ENCODE results near the gene CD300A. TPM values are rescaled to one million over a fixed set of nuclear protein-coding genes. Genes with fewer than 3 reads are reported as not detected.

Gene CD300A
- total and polyA plus RNA-seq, 4 donors, result 2.2 to 11.5 (median 8.0) TPM

- Histone ChIP-seq H3K27ac (ENCODE audit: low read depth in 1 of 2, low read length in 2 of 2) (peak overlapping the region; percentile 71 to 76), H3K9me3 (ENCODE audit: control insufficient read depth in 4 of 4, low read length in 3 of 4) (no peaks in the 10 kb centered on the region), H3K4me1 (ENCODE audit: control insufficient read depth in 4 of 4, insufficient read depth in 4 of 4, low read length in 3 of 4) (peaks cover 20 to 89% (median 80%) of the 10 kb centered on the region in 4 donors), H3K27me3 (ENCODE audit: control insufficient read depth in 4 of 4, insufficient read depth in 4 of 4, low read length in 3 of 4) (no peaks in the 10 kb centered on the region), H3K4me3 (ENCODE audit: low read depth in 1 of 3, low read length in 3 of 3) (no peak overlapping the region), H3K36me3 (ENCODE audit: control insufficient read depth in 4 of 4, insufficient read depth in 3 of 4, low read depth in 1 of 4, low read length in 3 of 4) (peaks cover 0 to 2% (median 0%) of the 10 kb centered on the region in 4 donors), H3K9ac (ENCODE audit: low read depth in 1 of 2, low read length in 2 of 2) (no peak overlapping the region)
- no peak for DNase-seq (ENCODE audit: low spot score)
- 59% methylated on average over 5 of the region's 5 CpGs for WGBS
- TF ChIP-seq SP1 (IDR thresholded peaks at IDR 0.05), result peak; percentile 36
- peak; percentile 13 for TF ChIP-seq MAX (IDR thresholded peaks at IDR 0.05)
- TF ChIP-seq YY1 (IDR thresholded peaks at IDR 0.05), result peak; percentile 68
- peak; percentile 34 to 75 for TF ChIP-seq RXRA (IDR thresholded peaks at IDR 0.05)
- TF ChIP-seq REST (IDR thresholded peaks at IDR 0.05), result peak; percentile 17
- no peak for TF ChIP-seq ATF3 (IDR thresholded peaks at IDR 0.05)
- TF ChIP-seq HNF4A (conservative IDR thresholded peaks at IDR 0.05), result peak; percentile 74 to 86
- TF ChIP-seq EGR1 (IDR thresholded peaks at IDR 0.05; ENCODE audit: low read depth in 2 of 2), result no peak
Measured at GRCh38 chr17:74449773-74450172, 16.7 kb upstream of the CD300A start.

GRCh38 chr17:74450231-74450630 lies 16.2 kb upstream of the CD300A start:
- 93% methylated on average over 3 of the region's 3 CpGs for WGBS
- peak overlapping the region; percentile 71 to 76 for H3K27ac ChIP-seq (ENCODE audit: low read depth in 1 of 2, low read length in 2 of 2)
- H3K27me3 ChIP-seq (ENCODE audit: control insufficient read depth in 4 of 4, insufficient read depth in 4 of 4, low read length in 3 of 4), result no peaks in the 10 kb centered on the region
- H3K36me3 ChIP-seq (ENCODE audit: control insufficient read depth in 4 of 4, insufficient read depth in 3 of 4, low read depth in 1 of 4, low read length in 3 of 4), result peaks cover 0 to 2% (median 0%) of the 10 kb centered on the region in 4 donors
- TF ChIP-seq RAD21 (IDR thresholded peaks at IDR 0.05) (no peak), FOXA1 (IDR thresholded peaks at IDR 0.05) (no peak), ATF3 (IDR thresholded peaks at IDR 0.05) (no peak), ZBTB33 (IDR thresholded peaks at IDR 0.05) (no peak), RXRA (IDR thresholded peaks at IDR 0.05) (no peak), NR2F2 (IDR thresholded peaks at IDR 0.05) (no peak)
- H3K4me3 ChIP-seq (ENCODE audit: low read depth in 1 of 3, low read length in 3 of 3), result no peak overlapping the region
- no peak overlapping the region for H3K9ac ChIP-seq (ENCODE audit: low read depth in 1 of 2, low read length in 2 of 2)
- no peak for DNase-seq (ENCODE audit: low spot score)
- H3K9me3 ChIP-seq (ENCODE audit: control insufficient read depth in 4 of 4, low read length in 3 of 4), result no peaks in the 10 kb centered on the region
- peaks cover 21 to 89% (median 81%) of the 10 kb centered on the region in 4 donors for H3K4me1 ChIP-seq (ENCODE audit: control insufficient read depth in 4 of 4, insufficient read depth in 4 of 4, low read length in 3 of 4)

Data from liver (tissue), 9 donors.